GM21423 (cell line): ENCODE measurements around the gene CNPY2.
A peak's percentile ranks its signal among the peaks of the same experiment; 100 is the strongest.
"Not testable (repeated sequence)": the region's sequence is repeated elsewhere in the genome, so short reads cannot be mapped to it uniquely, and the experiment has no call there.

ENCODE experiments used
- ATAC-seq: cut with Tn5 transposase; IDR thresholded peaks from one replicate; pipeline ENCODE4 v1.9.1; 2021; ENCODE audit warnings: mild to moderate bottlenecking, moderate library complexity; ENCODE audit not compliant: unreplicated experiment

Gene CNPY2

GRCh38 chr12:56315622-56316473 is at the start of gene CNPY2:
Gene CNPY2 (minus strand): TSS chr12:56315988. CDS start chr12:56315217, 771 bp downstream.
- peak; percentile 93 for ATAC-seq

- ATAC-seq, result no peak
Observed at GRCh38 chr12:56362130-56363059, 46.6 kb upstream of the CNPY2 start, which contains the start of gene APOF. Gene APOF (minus strand): TSS chr12:56362857. CDS start chr12:56362745, 112 bp downstream.

GRCh38 chr12:56361487-56362129 is 45.8 kb upstream of the CNPY2 start:
- ATAC-seq, result no peak

DNA sequence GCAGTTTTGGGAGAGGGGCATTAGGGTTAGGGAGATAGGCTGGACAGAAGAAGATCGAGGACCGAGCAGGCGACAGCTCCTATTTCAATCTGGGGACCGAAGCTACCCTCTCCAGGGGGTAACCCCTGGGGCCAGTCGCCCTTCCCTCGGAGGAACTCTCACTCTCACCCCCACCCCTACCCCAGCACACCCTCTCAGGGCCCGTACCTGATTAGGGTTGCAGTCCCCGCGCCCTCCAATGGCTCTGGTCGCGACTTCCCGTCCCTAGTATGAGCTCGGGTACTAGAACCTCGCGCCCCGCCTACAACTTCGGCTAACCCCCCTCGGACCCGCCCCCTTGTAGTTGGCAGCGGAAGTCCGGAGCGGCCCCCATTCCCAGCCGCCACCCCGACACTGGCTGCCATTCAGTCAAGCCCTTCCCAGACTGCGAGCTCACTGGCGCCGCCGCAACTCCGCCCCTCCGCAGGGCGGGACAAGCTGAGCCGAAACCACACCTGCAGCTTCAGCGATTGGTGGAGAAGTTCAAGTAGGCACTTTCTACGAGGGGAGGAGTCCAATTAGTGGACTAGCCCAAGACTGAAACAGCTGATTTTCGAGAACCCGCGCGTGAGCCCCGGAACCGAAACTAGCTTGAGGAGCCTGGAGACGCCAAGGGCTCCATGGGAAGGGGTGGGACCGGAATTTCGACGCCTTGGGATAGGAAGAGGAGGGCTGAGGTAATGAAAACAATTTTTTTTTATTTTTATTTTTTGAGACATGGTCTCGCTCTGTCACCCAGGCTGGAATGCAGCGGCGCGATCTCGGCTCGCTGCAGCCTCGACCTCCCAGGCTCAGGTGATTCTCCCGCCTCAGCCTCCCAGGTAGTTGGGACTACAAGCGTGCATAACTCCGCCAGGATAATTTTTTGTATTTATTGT is 44.3 kb upstream of the CNPY2 start, which contains the start of gene STAT2:
TSS of gene STAT2 (minus strand) at position 257 of the 917 bp plus-strand sequence. CDS start 3,536 bp downstream, outside the sequence.
- ATAC-seq, result peak; percentile 95

GRCh38 chr12:56358836-56359532 is 43.2 kb upstream of the CNPY2 start:
- ATAC-seq, result no peak

DNA sequence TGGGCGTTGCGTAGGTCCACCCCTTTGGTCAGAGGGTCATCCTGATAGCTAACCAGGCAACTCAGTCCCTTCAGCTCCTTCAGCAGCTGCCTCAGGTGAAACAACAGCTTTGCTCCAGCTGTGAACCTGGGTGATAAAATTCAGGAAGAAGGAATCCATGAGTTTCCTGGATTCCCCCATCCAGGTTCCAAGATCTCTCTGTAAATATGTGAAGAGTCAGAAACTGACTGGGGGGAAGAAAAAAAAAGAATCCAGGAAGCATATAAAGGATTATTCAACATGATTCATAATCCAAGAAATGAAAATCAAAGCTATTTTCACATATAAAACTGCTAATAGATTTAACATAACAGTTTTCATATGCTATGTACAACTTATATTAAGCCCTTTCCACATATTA is 35.5 kb upstream of the CNPY2 start:
- no peak for ATAC-seq

DNA sequence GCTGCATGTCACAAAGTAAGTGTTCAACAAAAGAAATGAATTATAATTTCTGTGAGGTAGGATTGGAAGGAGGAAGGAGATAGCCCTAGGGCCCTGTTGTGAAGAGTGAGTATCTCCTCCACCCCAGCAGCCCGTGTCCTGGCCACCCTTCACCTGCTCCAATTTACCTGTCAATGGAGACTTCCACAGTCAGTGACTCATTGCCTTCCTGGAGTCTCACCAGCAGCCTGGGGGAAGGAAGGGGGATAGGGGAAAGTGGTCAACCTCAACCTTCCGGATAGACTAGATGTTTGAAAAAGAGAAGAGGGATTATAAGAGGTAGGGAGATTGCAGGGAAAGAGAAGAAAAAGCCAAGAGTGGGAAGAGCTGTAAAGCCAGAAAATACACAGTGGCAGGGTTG is 34.9 kb upstream of the CNPY2 start:
- ATAC-seq, result no peak

GRCh38 chr12:56348776-56349175 is 33.0 kb upstream of the CNPY2 start:
- no peak for ATAC-seq

- not testable (repeated sequence) for ATAC-seq
Observed at GRCh38 chr12:56347255-56347654, 31.5 kb upstream of the CNPY2 start.

GRCh38 chr12:56346675-56347074 is 30.9 kb upstream of the CNPY2 start:
- no peak for ATAC-seq

- not testable (repeated sequence) for ATAC-seq
Observed at GRCh38 chr12:56342290-56342689, 26.5 kb upstream of the CNPY2 start.

DNA sequence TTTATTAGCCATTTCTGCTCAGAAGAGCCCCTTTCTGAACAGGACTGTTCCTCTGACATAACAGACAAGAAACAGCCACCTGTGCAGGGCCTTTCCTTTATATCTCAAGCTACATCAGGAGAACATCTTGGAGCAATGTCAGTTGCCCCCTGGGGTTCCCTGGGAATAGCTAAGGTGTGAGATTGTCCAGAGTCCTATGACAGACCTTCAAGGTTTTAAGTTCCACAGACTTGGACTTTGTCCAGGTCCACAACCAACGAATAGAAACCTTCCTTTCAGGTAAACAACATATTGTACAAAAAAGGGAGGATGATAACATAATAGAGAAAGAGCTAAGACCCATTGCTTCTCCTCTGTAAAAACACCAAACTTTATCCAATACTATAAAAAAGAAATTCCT is 25.8 kb upstream of the CNPY2 start:
- no peak for ATAC-seq

DNA sequence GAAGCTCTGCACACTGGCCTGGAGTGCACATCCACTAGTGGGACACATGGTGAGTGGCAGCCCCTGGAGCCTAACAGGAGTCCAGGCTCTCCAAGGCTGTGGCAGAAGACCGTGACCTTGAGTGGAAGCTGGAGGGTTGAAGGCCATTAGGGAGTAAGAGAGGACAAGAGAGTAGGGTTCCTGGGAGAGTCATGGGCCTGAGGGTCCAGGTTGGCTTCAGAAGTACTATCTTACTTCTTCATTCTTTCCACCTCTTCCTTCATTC is 23.3 kb upstream of the CNPY2 start:
- no peak for ATAC-seq

- peak; percentile 22 for ATAC-seq
Observed at GRCh38 chr12:56338308-56339157, 22.7 kb upstream of the CNPY2 start, which contains the start of gene IL23A. Gene IL23A (plus strand): TSS chr12:56338884. CDS start chr12:56339045, 161 bp downstream.

GRCh38 chr12:56337753-56338251 is 22.0 kb upstream of the CNPY2 start:
- no peak for ATAC-seq

DNA sequence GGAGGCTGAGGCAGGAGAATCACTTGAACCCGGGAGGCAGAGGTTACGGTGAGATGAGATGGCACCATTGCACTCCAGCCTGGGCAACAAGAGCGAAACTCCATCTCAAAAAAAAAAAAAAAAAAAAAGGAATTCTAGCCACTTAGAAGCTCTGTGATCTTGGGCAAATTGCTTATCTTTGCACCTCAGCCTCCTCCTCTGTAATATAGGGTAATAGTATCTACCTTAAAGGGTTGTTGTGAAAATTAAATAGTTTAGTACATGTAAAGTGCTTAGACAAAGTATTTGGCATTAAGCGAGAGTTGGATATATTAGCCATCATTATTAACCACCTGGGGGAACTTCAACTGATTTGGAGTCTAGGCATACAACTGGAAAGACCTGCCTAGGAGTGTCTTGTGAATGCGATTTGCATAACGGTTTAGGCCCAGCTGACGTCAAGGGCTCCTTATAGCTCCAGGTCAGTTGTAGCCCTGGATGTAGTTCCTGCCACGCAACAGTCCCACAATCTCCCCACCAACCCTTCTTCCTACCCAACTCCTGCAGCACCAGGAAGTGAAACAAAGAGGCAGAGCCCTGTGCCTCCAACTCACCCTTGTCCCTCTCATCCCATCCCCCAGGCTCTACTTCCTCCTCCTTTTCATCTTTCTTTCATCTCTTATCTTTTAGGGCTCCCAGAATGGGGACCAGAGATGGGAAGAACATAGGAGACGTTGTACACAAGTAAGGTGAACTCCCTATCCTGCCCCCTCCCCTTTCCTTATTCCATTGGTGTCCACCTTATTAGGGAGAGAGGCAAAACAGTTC is 20.8 kb upstream of the CNPY2 start:
- ATAC-seq, result no peak

- ATAC-seq, result not testable (repeated sequence)
Observed at GRCh38 chr12:56335527-56335926, 19.7 kb upstream of the CNPY2 start.

- no peak for ATAC-seq
Observed at GRCh38 chr12:56334490-56334793, 18.7 kb upstream of the CNPY2 start.
